GM18508 (cell line): Measurements from ENCODE around the gene AIG1.
"Not testable (repeated sequence)": the region's sequence is repeated elsewhere in the genome, so short reads cannot be mapped to it uniquely, and the experiment has no call there.

Experiments
- ATAC-seq: cut with Tn5 transposase; IDR thresholded peaks from one replicate; pipeline ENCODE4 v1.9.1; 2021; ENCODE audit warnings: moderate number of reproducible peaks; ENCODE audit not compliant: insufficient read depth, unreplicated experiment

AIG1 gene

DNA sequence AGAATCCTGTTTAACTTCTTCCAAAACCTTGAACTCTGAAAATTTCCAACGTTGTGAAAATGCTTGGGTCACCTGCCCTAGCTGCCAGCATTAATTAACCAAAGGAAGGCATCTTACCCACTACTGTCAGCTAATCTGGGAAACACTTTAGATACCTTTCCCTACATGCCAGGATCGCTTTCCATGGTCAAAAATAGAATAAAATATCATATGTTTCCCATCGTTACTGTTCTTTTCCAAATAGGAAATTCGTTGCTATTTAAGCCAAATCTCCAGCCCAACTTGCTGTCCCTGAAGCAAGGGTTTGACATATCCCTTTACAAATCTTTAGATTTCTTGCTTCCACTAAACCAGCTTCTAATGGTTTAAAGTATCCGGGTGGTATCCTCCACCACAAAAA lies 157.5 kb downstream of the AIG1 start:
- no peak for ATAC-seq

- no peak for ATAC-seq
These were observed 161.0 kb downstream of the AIG1 start for GRCh38 chr6:143221698-143222097.

DNA sequence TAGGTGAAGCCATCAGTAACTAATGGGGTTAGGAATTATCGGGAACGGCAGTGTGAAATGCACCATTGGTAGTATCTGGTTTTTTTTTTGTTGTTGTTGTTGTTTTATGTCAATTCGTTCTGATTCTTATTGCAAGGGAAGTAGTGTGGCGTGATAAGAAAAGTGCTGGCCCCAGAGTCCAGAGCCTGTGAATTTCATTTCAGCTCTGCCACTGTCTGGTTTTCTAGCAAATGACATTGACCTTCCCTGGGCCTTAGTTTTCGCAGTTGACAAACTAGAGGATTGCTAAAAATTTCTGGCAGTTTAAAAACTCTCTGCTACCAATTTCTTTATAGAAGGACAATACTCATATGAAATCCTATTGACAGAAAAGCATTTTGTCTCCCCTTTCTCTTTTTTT lies 161.6 kb downstream of the AIG1 start:
- no peak for ATAC-seq

GRCh38 chr6:143222801-143223231 lies 162.1 kb downstream of the AIG1 start:
- ATAC-seq: no peak

- ATAC-seq: no peak
These were observed 163.2 kb downstream of the AIG1 start for GRCh38 chr6:143223895-143224294.

DNA sequence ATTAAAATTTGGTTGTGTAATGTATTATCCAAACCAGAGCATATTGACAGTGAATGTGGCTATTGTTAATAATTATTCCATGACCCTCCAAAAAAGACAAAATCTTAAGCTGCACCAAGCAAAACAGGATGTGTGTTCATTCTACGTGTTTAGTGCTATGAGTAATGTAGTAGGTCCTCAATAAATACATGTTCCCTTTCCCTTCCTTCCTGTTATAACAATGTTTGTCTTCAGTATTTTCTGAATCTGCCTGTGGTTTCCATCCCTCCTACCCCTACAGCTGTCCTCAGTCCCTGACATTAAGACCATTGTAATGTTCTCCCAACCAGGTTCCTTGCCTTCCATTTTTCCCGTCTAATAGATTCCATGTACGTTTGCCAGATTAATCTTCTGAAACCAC lies 163.8 kb downstream of the AIG1 start:
- ATAC-seq: no peak

DNA sequence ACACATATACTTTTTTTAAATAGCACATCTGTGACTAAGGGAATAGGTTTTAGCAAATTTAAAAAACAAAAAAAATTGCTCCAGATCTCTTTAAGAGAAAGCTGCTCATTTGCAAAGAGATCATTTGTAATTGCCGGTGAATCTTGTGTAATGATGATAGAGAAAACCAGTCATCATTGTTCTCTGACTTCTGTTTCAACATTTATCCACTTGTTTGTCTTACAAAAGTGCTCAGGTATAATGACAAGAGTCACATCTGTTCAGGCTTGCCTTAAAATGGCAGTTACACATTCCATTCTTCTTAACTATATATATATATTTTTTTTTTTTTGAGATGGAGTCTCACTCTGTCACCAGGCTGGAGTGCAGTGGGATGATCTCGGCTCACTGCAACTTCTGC lies 165.2 kb downstream of the AIG1 start:
- ATAC-seq: no peak

DNA sequence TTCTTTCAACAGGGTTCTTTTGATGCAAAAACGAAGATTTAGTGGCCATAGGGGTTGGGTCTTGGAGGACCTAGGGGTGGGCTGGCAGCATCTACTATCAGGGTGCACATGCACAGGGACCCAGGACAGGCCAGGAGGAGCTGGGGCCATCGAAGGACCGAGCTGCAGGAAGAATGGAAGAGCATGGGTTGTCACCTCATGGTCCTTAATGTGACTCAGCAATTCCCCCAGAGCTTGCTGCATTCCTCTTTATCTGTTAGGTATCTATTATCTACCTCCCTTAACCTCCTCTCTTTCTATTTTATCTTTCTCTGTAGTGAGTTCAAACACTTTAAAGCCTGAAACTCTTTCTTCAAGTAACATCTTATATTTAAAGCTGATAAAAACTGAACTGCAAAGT lies 167.0 kb downstream of the AIG1 start:
- ATAC-seq: no peak

GRCh38 chr6:143229400-143229799 lies 168.7 kb downstream of the AIG1 start:
- no peak for ATAC-seq

- no peak for ATAC-seq
These were observed 172.2 kb downstream of the AIG1 start for GRCh38 chr6:143232849-143233248.

DNA sequence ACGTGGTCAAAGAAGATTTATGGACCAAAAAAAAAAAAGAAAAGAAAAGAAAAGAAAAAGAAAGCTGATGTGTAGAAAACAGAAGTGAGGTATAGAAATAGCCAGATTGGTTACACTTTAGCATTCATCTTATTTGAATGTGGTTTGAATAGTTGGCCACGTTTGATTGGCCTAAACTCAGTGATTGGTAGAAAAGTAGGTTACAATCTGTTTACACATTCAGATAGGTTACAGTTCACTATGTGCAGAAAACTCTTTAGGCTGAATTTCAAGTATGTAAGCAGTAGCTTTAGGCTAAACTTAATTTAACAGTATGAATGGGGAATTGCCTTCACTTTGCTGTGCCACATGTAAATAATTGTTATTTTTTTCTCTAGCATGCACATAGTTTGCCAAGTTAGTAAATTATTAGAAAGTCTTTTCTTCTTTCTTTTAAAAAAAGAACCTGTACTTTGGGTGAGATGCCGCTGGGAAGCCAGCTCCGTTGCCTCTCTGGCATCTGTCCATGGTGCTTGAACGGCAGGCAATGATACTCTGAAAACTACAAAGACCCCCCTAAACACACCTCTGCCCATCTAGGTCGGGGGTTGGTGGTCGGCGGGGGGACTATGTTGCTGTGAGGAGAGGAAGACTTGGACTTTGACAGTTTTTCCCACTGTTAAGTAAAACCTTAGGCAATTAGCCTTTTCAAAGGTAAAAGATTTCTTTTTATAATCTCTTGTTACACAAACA lies 173.0 kb downstream of the AIG1 start:
- no peak for ATAC-seq

DNA sequence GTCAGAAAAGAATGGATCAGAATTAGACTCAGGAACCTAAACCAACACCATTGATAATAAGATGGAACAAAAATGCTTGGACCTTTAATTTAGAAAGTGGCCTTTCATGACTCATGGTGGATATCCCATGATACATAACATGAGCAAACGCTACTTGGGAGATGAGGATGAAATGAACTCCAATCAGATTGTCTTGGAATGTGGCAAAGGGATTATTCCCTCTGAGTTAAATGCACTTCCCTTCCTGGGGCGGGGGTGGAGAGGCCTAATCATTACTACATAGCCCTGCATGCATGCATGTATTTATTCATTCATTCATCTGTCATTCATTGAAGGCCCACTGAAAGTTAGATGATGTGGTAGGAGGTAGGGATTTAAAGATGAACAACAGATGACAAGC lies 174.0 kb downstream of the AIG1 start:
- ATAC-seq: no peak

- no peak for ATAC-seq
These were observed 175.6 kb downstream of the AIG1 start for GRCh38 chr6:143236151-143236798.

DNA sequence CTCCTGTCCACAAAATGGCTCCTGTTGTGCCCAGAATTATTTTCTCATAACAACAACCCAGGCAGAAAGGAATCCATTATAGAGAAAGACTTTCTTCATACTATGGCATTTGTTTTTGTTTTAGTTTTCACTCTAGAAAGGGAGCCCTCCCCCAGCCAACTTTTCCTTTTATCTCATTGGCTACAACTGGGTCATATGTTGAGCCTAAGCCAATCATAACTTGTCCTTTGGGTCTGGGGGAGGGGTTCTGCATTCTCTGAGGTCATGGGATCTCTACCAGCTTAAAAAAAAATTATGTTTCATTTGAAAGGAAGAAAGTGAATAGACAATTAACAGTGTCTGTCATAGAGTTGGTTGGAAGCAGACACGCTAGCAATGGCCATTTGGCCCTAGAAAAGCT lies 177.6 kb downstream of the AIG1 start:
- ATAC-seq: no peak

- no peak for ATAC-seq
These were observed 180.4 kb downstream of the AIG1 start for GRCh38 chr6:143241111-143241510.

- ATAC-seq: no peak
These were observed 181.2 kb downstream of the AIG1 start for GRCh38 chr6:143241911-143242310.

DNA sequence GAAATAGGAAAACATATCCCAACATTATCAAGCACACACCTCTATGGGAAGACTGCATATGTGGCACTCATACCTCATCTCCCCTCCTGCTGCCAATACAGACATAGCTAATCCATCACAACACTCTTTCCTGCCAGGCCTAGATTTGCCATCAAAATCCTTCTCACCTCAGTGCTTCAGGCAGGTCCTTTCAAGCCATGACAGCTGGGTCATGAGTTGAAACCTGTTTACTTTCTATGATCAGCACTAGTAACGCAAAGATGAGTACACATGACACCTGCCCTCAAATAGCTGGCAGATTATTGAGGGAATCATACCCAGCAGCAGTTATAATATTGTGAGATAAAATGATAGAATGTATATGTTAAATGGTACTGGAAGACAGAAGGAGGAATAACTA lies 183.1 kb downstream of the AIG1 start:
- no peak for ATAC-seq

DNA sequence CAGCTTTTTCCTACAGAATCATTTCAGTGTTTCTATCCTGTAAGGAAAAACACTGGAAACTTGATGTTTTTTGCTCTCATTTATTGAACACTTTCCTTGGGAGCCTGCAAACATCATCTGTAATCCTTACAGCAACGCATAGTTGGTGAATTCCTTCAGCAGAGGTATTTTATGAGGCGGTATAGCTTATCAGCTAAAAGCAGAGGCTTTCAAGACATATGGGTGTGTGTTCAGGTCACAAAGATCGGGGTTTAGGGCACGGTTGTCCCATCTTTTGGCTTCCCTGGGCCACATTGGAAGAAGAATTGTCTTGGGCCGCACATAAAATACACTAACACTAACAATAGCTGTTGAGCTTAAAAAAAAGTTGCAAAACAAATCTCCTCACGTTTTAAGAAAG lies 185.0 kb downstream of the AIG1 start:
- no peak for ATAC-seq

DNA sequence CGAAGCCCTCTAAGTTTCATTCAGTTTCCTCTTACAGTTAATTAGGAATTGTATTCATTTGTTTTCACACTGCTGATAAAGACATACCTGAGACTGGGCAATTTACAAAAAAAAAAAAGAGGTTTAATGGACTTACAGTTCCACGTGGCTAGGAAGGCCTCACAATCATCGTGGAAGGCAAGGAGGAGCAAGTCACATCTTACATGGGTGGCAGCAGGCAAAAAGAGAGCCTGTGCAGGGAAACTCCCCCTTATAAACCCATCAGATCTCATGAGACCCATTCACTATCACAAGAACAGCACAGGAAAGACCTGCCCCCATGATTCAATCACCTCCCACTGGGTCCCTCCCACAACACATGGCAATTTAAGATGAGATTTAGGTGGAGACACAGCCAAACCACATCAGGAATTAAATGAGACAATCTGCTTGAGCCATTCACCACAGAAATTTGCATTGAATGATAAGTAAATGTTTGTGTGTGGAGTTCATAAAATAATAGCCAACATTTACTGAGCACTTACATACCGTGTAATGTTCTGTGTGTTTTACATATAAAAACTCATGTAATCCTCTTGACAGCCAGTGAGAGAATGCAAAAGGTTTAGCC lies 185.6 kb downstream of the AIG1 start:
- not testable (repeated sequence) for ATAC-seq

GRCh38 chr6:143247586-143247985 lies 186.9 kb downstream of the AIG1 start:
- no peak for ATAC-seq

- no peak for ATAC-seq
These were observed 187.7 kb downstream of the AIG1 start for GRCh38 chr6:143248359-143248758.

DNA sequence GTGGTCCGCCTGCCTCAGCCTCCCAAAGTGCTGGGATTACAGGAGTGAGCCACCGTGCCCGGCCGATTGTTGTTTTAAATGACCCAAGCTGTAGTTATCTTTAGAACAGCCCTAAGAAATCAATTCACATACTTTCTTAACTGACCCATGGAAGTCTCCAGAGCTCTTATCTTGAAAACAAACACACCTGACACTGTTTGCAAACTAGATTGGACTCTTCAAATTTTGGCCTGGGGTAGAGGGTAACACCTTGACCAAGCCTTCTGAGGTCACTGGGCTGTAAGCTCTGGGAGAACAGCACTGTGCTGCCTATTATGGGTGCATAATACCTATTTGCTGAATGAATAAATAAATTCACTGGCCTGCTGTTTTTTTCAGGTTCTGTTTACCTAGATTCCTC lies 190.6 kb downstream of the AIG1 start:
- ATAC-seq: no peak
